Activated naive CD8-positive, alpha-beta T cell (primary cell): ENCODE data around the gene C10orf67.
"Not testable (repeated sequence)": the region's sequence is repeated elsewhere in the genome, so short reads cannot be mapped to it uniquely, and the experiment has no call there.

Experiments used
- H3K27ac Mint-ChIP-seq: one replicate; pipeline ENCODE4 v1.8.0; 2021; ENCODE audit warnings: mixed read lengths
- H3K27me3 Mint-ChIP-seq: one replicate; pipeline ENCODE4 v1.8.0; 2021; ENCODE audit warnings: mixed read lengths
- H3K36me3 Mint-ChIP-seq: one replicate; pipeline ENCODE4 v1.8.0; 2021; ENCODE audit warnings: mixed read lengths
- H3K4me1 Mint-ChIP-seq: one replicate; pipeline ENCODE4 v1.8.0; 2021; ENCODE audit warnings: low read depth, mixed read lengths
- H3K4me3 Mint-ChIP-seq: one replicate; pipeline ENCODE4 v1.8.0; 2021; ENCODE audit warnings: mild to moderate bottlenecking, mixed read lengths
- H3K9me3 Mint-ChIP-seq: one replicate; pipeline ENCODE4 v1.8.0; 2021; ENCODE audit warnings: low read depth, mixed read lengths

The C10orf67 gene

DNA sequence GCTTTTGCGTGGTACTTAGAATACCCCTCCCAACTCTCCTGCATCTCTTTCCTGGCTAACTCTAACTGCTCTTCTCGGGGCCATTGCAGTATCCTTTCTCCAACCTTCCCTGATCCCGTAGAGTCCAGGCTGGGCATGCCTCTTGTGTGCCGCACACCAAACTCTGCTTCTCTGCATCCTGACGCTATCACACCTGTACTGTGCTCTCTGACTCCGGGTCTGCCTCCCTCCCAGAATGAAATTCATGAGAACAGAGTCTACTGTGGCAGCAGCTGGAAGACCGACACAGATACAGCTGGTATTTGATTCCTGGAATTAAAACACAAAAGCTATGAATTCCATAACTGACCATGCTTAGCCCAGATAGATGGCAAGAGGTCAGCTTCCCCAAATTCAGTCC, 60.9 kb downstream of the C10orf67 start:
- Mint-ChIP-seq H3K36me3 (no peaks in the 10 kb centered on the region), H3K27me3 (peaks cover 10% of the 10 kb centered on the region), H3K4me1 (no peaks in the 10 kb centered on the region), H3K9me3 (no peaks in the 10 kb centered on the region), H3K27ac (no peak overlapping the region), H3K4me3 (no peak overlapping the region)

DNA sequence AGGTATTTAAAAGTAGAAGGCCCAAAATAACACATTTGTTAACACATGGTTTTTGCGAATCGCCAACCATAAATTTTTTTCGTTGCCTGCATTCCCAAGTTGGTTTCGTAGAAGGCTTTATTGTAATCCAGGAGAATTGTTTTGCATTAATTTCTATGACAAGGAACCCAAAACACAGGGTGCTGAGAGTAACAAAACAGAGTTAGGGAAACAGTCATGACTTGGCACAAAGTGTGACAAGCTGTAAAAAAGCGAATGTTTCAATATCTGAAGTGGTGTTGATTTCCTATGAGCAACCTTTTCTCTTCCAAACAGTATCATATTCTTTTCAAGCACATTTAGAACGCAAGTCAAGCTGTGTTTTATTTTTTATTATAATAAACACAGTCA, 63.6 kb downstream of the C10orf67 start:
- Mint-ChIP-seq H3K4me1 (no peaks in the 10 kb centered on the region), H3K4me3 (no peak overlapping the region), H3K36me3 (no peaks in the 10 kb centered on the region), H3K27me3 (peaks cover 11% of the 10 kb centered on the region), H3K9me3 (no peaks in the 10 kb centered on the region), H3K27ac (no peak overlapping the region)

DNA sequence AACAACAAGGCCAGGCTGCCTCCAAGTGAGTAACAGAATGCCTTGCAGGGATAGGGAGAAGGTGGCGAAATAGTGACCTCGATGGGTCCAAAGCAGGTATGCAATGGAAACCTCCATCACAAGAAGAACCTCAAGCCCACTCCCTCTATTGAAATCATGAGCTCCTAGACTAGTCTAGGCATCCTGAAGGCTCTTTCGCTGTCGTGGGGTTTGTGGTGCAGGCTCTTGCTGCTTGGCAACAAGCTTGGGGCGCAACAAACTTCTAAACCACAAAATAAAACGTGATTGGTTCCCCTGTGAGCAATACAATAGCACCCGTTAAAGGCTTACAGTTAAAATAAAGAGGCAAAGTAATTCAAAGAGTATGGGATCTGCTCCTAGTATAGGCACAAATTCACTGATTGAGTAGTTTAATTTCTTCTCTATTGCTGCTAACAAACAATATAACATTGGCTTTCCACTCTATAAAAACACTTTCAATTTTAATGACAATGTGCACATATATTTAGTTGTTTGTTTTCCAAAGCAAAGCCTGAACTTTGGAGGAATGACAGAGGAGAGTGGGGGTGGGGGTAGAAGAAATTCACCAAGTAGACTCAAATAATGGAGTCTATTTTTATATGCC, 64.1 kb downstream of the C10orf67 start:
- no peaks in the 10 kb centered on the region for H3K9me3 Mint-ChIP-seq
- peaks cover 12% of the 10 kb centered on the region for H3K27me3 Mint-ChIP-seq
- H3K36me3 Mint-ChIP-seq, result no peaks in the 10 kb centered on the region
- H3K4me1 Mint-ChIP-seq, result no peaks in the 10 kb centered on the region
- H3K27ac Mint-ChIP-seq, result no peak overlapping the region
- no peak overlapping the region for H3K4me3 Mint-ChIP-seq

DNA sequence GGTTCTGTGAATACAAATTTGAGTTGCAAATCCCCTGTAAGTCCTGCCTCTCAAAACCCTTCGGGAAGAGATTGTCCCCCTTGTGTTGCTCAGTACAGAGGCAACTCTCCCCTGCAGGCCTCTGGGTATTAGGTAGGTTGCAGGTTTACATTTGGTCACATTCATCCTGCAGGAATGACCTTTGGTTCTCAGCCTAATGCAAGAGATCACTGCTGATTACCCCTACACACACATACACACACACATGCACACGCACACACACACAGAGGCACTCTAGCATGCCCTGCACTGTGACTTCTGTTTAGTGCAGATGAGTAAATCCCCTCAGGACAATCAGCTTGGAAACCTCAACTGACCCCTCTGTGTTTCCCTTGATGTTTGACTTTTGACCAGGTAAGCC, 69.2 kb downstream of the C10orf67 start:
- H3K9me3 Mint-ChIP-seq, result peaks cover 11% of the 10 kb centered on the region
- H3K36me3 Mint-ChIP-seq, result no peaks in the 10 kb centered on the region
- H3K27me3 Mint-ChIP-seq, result peaks cover 4% of the 10 kb centered on the region
- H3K27ac Mint-ChIP-seq, result no peak overlapping the region
- no peak overlapping the region for H3K4me3 Mint-ChIP-seq
- H3K4me1 Mint-ChIP-seq, result no peaks in the 10 kb centered on the region

DNA sequence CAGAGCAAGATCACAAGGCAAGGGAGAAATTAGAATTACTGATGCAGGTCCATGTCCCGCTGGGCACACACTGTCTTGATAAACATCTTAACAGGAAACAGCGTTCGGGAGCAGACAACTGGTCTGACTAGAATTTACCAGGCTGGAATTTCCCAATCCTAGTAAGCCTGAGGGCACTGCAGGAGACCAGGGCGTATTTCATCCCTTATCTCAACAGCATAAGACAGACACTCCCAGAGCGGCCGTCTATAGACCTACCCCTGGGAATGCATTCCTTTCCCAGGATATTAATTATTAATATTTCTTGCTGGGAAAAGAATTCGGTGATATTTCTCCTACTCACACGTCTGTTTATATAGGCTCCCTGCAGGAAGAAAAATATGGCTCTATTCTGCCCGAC, 70.4 kb downstream of the C10orf67 start:
- H3K4me1 Mint-ChIP-seq, H3K27me3 Mint-ChIP-seq, H3K4me3 Mint-ChIP-seq, H3K27ac Mint-ChIP-seq, H3K36me3 Mint-ChIP-seq: not testable (repeated sequence)
- peaks cover 15% of the 10 kb centered on the region for H3K9me3 Mint-ChIP-seq

DNA sequence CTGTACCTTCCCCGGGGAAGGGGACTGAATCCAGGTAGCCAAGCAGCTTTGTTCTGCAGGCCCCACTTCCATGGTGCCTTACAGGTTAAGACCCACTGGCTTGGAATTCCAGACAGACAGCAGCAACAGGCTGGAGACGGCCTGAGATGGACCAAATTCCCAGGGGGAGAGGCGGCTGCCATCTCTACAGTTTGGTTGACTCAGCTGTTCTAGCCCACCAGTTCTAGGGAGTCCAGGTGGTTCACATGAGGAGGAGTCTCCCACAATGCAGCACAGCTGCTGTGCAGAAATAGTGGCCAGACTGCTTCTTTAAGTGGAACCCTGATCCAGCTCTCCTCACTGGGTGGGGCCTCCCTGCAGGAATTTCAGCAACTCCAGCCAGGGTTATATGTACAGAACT, 74.1 kb downstream of the C10orf67 start:
- Mint-ChIP-seq H3K9me3 (peaks cover 15% of the 10 kb centered on the region), H3K4me1 (no peaks in the 10 kb centered on the region), H3K4me3 (no peak overlapping the region), H3K36me3 (no peaks in the 10 kb centered on the region), H3K27ac (no peak overlapping the region), H3K27me3 (no peaks in the 10 kb centered on the region)

DNA sequence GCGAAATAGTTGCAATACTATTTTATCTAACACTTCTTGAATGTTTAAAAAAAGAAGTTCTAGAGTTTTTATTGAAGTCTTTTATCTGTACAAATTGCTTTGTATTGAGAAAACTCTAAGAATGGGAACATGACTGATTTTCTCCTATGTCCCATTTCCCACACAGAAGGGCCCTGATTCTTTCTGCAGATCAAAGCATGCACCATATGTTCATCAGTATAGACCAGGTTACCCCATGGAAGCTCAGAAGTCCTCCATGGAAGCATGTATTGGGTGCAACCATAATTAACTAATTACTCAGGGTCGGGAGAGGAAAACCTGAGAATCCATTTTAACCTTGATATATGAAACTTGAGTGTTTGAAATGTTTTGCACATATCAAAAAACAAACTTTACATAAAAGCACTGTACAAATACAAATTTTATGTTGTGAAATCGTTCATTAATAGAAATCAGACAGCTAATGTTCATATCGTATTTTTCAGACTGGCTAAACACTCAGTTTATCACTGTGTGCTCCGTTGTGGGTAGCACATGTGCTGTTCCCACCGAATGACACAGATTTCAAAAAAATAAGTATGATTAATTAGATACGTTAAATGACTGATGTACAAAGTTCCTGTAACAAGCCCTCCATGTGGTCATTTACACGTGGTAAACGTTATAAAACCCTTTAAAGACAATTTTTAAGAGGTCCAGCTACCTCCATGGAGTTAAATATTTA, 81.0 kb downstream of the C10orf67 start:
- Mint-ChIP-seq H3K27me3 (peaks cover 8% of the 10 kb centered on the region), H3K9me3 (no peaks in the 10 kb centered on the region), H3K36me3 (no peaks in the 10 kb centered on the region), H3K4me3 (no peak overlapping the region), H3K4me1 (no peaks in the 10 kb centered on the region), H3K27ac (no peak overlapping the region)

DNA sequence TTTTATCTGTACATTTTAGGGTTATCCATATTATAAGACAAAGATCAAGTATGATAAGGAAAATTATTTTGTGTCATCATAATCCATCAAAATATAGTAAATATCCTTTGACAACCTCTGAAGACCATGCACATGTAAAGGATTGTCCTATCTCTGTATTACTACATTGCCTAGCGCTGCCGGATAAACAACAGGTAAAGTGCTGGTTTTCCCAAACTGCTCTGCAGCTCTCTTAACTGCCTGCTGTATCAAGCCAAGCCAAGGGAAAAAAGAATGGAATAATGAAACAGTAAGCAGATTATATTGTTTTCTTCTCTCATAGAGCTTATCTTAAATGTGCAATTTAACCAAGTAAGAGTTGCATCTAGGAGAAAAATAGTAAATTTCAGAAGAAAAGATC, 81.7 kb downstream of the C10orf67 start:
- no peak overlapping the region for H3K27ac Mint-ChIP-seq
- H3K9me3 Mint-ChIP-seq, result no peaks in the 10 kb centered on the region
- no peaks in the 10 kb centered on the region for H3K36me3 Mint-ChIP-seq
- H3K27me3 Mint-ChIP-seq, result peaks cover 8% of the 10 kb centered on the region
- no peaks in the 10 kb centered on the region for H3K4me1 Mint-ChIP-seq
- H3K4me3 Mint-ChIP-seq, result no peak overlapping the region

DNA sequence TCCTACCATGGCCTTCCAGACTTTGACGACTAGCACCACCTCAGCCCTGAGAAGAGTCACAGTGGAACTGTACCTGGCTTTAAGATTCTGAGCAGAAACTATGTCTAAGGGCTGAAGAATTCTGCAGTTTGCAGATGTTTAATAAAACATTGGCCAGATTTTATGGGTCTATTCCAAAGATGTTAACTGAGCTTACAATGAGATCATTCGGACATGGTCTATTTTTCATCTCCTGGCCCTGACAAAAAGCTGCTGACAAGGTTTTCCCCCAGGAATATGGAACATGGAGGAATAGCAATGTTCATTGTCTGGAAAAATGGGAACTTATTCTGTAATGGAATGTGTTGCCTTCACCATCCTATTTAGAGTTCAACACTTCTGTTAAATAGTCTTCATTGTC, 86.1 kb downstream of the C10orf67 start:
- no peaks in the 10 kb centered on the region for H3K4me1 Mint-ChIP-seq
- H3K27ac Mint-ChIP-seq, result no peak overlapping the region
- H3K36me3 Mint-ChIP-seq, result no peaks in the 10 kb centered on the region
- no peak overlapping the region for H3K4me3 Mint-ChIP-seq
- H3K9me3 Mint-ChIP-seq, result no peaks in the 10 kb centered on the region
- H3K27me3 Mint-ChIP-seq, result peaks cover 5% of the 10 kb centered on the region

DNA sequence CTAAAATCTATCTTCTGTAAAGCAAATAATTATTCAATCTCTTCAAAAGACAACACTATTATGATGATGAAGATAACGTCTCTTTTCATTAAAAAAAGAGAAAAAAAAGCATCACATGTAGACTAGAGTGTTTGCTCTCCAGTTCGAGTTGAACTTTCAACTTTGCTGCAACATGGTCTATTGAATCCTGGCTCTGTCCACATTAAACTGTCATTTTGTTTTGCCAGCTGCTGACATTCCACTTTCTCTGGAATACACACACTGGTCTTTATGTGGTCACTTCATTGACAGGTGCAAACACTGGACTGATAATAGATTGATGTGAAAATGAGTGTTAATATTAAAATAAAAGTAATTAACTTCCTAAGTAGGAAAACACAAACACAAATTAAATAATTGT, 90.8 kb downstream of the C10orf67 start:
- H3K4me1 Mint-ChIP-seq, result no peaks in the 10 kb centered on the region
- no peak overlapping the region for H3K4me3 Mint-ChIP-seq
- H3K9me3 Mint-ChIP-seq, result peaks cover 4% of the 10 kb centered on the region
- peaks cover 2% of the 10 kb centered on the region for H3K27me3 Mint-ChIP-seq
- H3K27ac Mint-ChIP-seq, result no peak overlapping the region
- H3K36me3 Mint-ChIP-seq, result no peaks in the 10 kb centered on the region

DNA sequence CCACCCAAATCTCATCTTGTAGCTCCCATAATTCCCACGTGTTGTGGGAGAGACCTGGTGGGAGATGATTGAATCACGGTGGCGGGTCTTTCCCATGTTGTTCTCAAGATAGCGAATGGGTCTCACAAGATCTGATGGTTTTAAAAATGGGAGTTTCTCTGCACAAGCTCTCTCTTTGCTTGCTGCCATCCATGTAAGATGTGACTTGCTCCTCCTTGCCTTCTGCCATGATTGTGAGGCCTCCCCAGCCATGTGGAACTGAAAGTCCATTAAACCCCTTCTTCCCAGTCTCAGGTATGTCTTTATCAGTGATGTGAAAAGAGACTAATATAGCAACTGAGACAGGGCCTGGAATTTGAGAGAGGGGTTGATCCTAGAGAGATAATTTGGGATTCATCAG, 91.7 kb downstream of the C10orf67 start:
- not testable (repeated sequence) for H3K4me3 Mint-ChIP-seq, H3K36me3 Mint-ChIP-seq, H3K27ac Mint-ChIP-seq

DNA sequence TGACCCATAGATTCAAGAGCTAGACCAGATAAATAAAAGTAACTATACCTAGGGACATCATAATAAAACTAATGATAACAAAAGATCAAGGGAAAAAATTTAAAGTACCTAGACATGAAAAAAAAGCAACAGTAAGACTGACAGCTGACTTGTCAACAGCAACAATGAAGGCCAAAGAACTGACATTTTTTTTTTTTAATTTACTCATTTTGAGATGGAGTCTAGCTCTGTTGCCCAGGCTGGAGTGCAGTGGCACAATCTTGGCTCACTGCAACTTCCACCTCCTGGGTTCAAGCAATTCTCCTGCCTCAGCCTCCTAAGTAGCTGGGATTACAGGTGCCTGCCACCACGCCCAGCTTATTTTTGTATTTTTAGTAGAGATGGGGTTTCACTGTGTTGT, 102.8 kb downstream of the C10orf67 start:
- not testable (repeated sequence) for H3K36me3 Mint-ChIP-seq

More for the DNA sequence above, 91.7 kb downstream of the C10orf67 start:
- H3K27me3 Mint-ChIP-seq, H3K4me1 Mint-ChIP-seq, H3K9me3 Mint-ChIP-seq: not testable (repeated sequence)

DNA sequence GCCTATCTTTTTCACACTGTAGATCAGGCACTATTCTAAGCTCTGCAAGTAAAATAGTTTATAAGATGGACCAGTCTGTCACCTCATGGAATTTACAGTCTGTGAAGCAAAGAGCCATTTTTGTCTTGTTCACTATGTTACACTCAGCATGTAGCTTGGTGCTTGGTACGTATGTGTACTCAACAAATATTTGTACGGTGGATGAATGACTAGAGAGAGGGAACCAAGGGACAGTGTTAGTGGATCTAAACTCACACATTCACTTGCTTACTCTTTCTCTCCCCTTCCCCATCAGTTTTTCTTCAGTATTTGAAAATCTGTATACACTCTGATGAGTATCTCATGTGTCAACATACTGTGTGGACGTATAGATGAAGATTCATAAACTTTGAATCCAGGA, 106.6 kb downstream of the C10orf67 start:
- Mint-ChIP-seq H3K4me3 (no peak overlapping the region), H3K9me3 (peaks cover 5% of the 10 kb centered on the region), H3K4me1 (no peaks in the 10 kb centered on the region), H3K27me3 (peaks cover 7% of the 10 kb centered on the region), H3K27ac (no peak overlapping the region), H3K36me3 (no peaks in the 10 kb centered on the region)

More for the DNA sequence above, 102.8 kb downstream of the C10orf67 start:
- H3K27me3 Mint-ChIP-seq, H3K4me1 Mint-ChIP-seq, H3K27ac Mint-ChIP-seq, H3K4me3 Mint-ChIP-seq: not testable (repeated sequence)
- peaks cover 12% of the 10 kb centered on the region for H3K9me3 Mint-ChIP-seq

DNA sequence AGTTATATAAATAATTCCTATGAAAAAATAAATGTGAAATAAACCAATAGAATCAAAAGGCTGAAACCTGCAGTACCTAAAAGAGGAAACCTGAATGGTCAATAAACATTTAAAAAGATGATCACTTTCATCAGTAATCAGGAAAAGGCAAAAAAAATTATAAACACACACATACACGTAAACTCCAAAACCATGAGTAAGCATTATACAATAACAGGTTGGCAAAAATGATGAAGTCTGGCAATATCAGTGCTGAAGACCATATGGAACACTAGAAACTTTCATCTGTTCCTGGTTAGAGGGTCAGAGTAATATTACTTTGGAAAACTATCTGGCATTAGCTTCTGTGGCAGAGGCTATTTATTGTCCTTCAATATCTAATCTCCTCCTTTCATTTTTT, 114.0 kb downstream of the C10orf67 start:
- no peaks in the 10 kb centered on the region for H3K36me3 Mint-ChIP-seq
- H3K27me3 Mint-ChIP-seq, result peaks cover 4% of the 10 kb centered on the region
- H3K9me3 Mint-ChIP-seq, result no peaks in the 10 kb centered on the region

DNA sequence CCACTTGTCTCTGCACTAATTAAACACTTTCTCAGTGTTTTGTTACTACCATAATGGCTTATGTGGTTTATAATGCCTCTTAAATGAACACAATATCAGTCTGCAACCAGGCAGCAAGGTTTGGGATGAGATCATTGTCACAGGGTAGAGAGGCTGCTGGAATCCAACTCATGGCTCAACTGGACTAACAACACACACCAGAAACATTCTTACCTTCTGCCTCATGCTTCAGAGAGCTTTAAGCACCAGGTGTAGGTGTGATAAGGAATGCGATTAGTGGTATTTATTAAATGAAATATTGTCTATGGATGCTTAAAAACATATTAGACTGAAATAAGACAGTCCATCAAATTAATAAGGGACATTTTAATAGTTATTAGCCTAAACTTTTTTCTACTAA, 127.1 kb downstream of the C10orf67 start:
- Mint-ChIP-seq H3K4me3 (no peak overlapping the region), H3K9me3 (no peaks in the 10 kb centered on the region), H3K27me3 (peaks cover 9% of the 10 kb centered on the region)

More for the DNA sequence above, 114.0 kb downstream of the C10orf67 start:
- H3K27ac Mint-ChIP-seq, result no peak overlapping the region
- no peak overlapping the region for H3K4me3 Mint-ChIP-seq
- no peaks in the 10 kb centered on the region for H3K4me1 Mint-ChIP-seq

More for the DNA sequence above, 127.1 kb downstream of the C10orf67 start:
- H3K4me1 Mint-ChIP-seq, result no peaks in the 10 kb centered on the region
- H3K36me3 Mint-ChIP-seq, result no peaks in the 10 kb centered on the region
- no peak overlapping the region for H3K27ac Mint-ChIP-seq
